ENCODE measurements around the gene TNPO2.
"Not testable (repeated sequence)": the region's sequence is repeated elsewhere in the genome, so short reads cannot be mapped to it uniquely, and the experiment has no call there.

Gene TNPO2

DNA sequence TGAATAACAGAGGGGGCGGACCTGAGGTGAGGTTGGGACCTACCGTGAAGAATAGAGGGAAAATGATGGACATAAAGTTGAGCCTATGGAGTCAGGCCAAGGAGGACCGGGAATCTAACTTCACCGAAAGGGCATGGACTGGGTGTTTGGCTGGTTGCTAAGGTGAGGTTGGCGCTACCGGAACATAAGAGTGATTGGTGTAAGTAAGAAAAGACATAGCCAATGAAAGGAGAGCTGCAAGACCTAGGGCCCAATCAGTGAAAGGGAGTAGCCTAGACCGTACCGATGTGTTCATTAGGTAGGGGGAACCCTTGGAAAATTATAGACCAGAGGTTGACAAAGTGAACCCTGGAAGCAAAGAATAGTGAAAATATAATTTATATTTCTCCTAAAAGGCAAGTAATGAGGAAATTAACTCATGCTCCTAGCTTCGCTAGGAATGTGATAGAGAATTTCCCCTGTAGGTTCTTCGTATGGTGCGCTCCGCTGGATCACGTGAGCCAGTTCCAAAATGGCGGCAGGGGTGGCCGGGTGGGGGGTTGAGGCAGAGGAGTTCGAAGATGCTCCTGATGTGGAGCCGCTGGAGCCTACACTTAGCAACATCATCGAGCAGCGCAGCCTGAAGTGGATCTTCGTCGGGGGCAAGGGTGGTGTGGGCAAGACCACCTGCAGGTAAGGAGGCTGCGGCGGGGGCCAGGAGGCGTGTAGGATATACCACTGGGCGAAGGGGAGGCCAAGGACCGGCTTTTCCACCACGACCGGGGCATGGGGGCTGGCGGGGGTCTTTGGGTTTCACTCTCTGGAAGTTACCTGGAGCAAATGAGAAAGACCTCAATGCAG is 13.5 kb upstream of the TNPO2 start, which contains the start of gene GET3:
GET3 (plus strand) TSS at position 503 of the 840 bp plus-strand sequence; CDS start at position 512, 9 bp downstream.
- DNase-seq (ENCODE audit: low read depth): peak; percentile 53

DNA sequence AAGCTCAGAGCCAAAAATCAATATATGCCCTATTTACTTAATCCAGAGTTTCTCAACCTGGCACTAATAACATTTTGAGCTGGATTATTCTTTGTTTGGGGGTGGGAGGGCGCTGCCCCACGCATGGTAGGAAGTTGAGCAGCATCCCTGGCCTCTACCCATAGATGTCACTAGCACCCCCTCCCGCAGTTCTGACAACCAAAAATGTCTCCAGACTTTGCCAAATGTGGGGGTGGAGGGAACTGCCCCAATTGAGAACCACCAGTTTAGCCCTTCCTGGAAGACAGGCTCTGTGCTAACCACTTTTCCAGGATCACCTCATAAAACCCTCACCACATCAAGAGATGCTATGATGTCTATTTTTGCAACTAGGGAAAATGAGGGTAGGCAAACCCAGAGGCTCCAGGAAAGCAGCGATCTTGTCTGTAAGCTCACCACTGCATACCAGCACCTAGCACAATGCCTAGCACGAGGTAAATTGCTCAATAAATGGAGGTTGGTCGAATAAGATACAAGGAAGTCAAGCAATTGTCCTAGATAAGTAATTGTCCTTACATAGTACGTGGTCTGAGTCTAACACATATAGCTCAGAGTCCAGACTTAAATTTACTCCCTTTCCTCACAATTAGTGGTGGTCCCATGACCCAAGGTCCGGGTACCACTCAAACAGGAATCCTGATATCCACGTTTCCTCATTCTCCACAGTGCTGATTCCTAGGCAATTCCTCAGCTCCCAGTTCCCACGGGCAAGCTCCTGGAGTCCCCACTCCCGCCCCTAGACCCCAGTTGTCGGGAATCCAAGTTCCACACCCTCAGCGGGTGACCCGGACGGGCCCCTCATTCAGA is 9.9 kb upstream of the TNPO2 start:
- DNase-seq (ENCODE audit: low read depth): no peak

DNA sequence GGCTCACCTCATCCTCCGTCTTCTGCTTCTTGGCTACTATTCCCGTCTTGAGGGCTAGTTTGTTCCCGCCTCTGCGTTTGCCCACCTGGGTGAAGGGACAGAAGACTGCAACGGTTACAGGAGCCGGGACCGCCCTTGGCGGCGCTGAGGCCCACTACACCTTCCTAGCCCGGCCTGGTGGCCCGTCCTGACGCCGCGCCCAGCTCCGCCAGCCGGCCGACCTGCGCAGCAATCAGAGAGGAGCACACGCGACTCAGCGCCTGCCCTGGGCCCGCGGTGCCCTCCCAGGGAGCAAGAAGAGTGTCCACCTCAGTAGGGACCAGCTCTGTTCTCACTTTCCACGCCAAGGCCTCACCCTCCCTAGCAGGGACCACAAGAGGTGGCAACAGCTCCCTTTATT is 7.6 kb upstream of the TNPO2 start:
- no peak for DNase-seq (ENCODE audit: low read depth)

DNA sequence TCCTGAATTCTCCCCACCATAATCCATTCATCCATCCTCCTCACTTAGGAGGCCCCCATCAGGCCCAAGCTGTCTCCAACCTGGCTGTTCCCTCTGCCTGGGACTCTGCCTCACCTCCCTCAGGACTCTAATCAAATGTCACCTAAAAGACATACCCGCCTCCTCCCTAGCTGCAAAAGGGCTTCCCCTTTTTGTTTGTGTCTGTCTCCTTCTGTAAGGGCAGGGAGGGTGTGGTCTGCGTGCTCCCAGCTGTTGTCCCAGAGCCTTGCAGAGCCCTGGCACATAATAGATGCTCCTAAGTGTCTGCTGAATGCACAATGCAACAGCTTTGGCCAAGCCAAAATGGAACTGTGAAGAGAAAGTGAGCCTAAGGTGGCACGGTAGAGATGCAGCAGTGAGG is 6.3 kb upstream of the TNPO2 start:
- DNase-seq (ENCODE audit: low read depth): no peak

DNA sequence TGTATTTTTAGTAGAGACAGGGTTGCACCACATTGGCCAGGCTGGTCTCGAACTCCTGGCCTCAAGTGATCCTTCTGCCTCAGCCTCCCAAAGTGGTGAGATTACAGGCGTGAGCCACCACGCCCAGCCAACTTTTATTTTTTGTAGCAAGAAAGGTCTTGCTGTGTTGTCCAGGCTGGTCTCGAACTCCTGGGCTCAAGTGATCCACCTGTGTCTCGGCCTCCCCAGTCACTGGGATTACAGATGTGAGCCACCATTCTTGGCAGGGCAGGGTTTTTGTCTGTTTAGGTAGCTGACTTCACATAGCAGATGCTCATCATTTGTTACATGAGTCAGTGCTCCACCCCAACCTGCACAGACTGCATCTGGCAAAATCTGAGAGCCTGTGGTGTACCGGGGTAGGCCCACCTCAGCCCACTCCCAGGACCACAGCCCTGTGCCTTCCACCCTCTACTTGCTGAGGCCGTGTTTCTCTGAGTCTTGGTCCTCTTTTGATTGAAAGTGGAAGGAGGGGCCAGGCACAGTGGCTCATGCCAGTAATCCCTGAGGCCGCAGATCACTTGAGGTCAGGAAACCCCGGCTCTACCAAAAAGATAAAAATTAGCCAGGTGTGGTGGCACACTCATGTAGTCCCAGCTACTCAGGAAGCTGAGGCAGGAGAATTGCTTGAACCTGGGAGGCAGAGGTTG is 4.2 kb upstream of the TNPO2 start:
- no peak for DNase-seq (ENCODE audit: low read depth)

DNA sequence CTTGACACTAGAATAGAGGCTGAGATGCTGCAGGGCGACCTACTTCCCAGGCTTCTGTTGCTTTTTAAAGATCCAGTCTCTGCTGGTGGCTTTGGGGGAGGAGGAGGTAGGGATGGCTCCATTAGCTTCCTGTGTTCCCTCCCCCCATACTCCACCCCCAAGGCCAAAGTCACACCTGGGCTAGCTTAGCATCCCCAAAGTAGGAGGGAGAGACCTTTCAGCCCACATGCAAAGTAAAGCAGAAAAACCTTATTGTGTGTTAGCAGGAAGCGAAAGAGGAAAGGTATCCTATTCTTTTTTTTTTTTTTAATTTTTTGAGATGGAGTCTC is 3.2 kb upstream of the TNPO2 start:
- DNase-seq (ENCODE audit: low read depth): no peak

DNA sequence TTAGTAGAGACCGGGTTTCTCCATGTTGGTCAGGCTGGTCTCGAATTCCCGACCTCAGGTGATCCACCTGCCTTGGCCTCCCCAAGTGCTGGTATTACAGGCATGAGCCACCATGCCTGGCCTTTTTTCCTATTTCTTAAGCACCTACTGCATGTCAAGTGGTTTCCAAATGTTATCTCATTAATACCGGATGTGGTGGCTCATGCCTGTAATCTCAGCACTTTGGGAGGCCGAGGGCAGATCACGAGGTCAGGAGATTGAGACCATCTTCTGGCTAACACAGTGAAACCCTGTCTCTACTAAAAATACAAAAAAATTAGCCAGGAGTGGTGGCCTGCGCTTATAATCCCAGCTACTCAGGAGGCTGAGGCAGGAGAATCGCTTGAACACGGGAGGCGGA is 1.9 kb upstream of the TNPO2 start:
- not testable (repeated sequence) for DNase-seq (ENCODE audit: low read depth)

DNA sequence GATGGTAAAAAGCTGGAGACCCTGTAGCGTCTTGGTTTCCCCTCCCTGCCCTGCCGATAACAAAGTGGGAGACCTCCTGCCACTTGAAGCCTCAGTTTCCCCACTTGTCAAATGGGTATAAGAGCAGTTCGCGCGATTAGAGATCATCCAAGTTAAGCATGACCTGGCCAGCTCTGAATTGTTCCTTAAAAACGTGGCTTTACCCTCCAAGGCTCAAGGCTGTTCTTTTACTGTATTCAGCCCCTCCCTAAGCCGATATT is 421 bp downstream of the TNPO2 start:
- DNase-seq (ENCODE audit: low read depth): no peak

DNA sequence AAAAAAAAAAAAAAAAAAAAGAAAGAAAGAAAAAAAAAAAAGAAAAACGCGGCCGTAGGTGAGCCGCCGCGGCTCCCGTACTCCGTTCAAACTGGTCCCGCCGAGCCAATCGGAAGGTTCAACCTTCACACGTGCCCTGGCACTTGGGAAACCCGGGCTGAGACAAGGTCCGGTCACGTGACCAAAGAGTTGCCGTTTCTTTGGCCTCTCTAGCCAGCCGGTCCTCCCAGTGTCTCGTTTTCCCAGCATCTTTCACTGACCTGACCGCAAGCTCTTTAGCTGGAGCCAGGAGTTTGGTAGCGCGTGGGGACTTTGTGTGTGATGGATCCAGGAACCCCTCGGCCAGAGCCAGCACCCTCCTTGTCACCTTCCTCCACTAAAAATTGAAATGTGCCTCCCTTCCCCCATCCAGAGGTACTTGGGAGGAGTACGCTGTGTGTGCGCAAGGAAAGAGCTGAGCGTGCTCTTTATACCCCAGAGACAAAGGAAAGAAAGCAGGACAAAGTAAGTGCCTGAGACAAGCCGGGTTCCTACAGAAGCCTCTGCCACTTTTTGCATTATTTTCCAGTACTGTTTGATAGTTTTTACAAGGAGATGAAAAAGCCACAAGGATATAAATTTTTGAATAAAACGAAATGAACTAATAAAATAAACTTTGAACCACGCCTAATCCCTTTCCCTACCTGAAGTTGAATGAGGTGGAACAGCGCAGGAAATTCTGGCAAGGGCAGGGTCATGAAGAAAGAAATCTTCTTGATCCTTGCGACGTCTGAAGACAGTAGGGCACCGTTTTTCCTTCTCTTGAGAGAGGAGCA is 959 bp downstream of the TNPO2 start:
- peak; percentile 73 for DNase-seq (ENCODE audit: low read depth)

DNA sequence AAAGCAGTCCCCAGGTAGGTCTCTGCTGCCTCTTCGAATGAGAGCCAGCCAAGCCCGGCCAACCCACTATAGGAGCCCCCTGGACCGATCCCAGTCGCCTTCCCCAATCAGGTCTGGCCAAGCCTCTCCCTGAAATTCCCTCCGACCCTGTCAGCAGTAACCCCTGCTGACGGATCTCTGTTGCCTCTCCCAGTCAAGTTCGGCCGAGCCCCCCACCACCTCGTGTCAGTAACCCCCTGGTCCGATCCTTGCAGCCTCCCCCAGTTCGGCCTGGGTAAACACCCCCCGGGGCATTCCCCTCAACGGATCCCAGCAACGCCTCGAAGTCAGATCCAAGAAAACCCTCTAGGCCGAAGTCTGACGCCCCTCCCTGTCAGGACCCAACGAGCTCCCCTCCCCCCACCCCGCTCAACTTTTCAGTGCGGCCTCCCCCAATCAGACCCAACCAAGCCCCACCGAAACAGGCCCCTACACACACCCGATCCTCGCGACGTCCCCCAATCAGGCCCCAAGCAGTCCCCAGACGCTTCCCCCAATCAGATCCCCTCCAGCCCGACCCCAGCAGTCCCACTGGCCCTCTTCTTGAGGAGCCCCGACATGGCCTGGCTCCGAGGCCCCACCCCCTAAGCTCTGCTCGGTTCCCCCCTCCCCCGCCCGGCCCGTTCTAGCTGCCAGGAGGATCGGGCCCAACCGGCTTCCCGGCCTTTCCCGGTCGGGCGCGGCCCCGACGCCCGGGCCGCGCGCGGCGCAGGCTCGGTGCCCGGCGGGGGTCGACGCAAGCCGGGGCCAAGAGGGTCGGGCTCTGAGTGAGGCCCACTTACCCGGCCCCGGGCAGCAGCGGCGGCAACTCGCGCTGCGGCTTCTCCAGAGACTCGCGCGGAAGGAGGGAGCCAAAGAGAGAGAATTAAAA is 1.8 kb downstream of the TNPO2 start:
- DNase-seq (ENCODE audit: low read depth): no peak

DNA sequence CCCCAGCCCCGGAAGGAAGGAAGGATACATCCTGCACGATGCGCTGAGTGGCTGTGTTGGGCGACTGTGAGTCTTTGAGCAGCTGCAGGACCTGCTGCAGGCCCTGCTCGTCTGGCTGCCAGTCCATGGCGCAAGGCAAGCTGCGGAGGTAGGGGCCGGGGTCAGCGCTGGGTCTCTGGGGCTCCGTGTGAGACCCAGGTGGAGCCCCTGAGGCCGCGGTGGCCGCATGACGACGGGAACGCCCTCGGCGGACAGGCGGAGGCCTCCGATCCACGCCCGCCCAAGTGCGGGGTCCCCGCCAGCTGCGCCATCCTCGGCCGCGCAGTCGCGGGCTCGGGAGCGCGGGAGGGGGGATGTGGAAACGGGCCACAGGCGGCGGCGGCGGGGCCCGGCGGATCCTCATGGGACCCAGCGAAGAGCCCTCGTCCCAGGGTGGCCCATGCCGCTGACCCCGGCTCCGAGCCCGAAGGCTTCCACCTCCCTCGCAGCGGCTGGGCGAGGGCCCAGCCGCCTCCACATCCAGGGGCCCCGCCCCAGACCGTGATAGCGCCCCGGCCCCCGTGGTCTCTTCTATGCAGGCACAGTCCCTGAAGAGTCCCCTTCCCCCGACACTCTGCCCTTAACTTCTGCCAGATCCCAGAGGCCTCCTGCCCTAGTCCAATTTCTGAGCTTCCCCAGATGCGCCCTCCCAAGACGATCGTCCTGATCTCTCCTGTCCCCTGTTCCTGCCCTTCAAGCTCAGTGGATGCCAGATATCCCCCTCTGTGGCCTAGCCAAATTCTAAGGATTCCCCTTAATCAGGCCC is 2.7 kb downstream of the TNPO2 start:
- DNase-seq (ENCODE audit: low read depth): no peak

DNA sequence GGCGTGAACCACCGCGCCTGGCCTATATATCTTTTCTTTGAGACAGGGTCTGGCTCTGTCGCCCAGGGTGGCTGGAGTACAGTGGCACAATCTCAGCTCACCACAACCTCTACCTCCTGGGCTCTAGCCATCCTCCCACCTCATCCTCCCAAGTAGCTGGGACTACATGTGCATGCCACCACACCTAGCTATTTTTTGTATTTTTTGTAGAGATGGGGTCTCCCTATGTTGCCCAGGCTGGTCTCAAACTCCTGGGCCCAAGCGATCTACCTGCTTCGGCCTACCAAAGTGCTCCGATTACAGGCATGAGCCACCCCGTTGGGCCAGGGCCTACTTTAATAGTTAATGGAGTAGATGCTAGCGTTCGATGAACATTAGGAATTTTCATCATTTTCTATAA is 3.4 kb downstream of the TNPO2 start:
- DNase-seq (ENCODE audit: low read depth): no peak

DNA sequence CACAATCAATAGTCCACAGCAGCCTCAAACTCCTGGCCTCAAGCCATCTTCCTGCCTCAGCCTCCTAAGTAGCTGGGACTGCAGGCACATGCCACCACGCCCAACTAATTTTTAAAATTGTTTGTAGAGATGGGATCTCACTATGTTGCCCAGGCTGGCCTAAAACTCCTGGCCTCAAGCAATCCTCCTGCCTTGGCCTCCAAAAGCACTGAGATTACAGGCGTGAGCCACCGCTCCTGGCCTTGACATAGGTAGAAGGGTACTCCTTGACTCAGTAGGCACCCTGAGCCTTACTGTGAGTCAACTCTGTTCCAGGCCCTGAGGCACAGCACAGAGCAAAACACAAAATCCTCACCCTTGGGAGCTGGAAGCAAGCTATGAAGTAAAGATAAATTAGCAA is 7.8 kb downstream of the TNPO2 start:
- DNase-seq (ENCODE audit: low read depth): no peak

DNA sequence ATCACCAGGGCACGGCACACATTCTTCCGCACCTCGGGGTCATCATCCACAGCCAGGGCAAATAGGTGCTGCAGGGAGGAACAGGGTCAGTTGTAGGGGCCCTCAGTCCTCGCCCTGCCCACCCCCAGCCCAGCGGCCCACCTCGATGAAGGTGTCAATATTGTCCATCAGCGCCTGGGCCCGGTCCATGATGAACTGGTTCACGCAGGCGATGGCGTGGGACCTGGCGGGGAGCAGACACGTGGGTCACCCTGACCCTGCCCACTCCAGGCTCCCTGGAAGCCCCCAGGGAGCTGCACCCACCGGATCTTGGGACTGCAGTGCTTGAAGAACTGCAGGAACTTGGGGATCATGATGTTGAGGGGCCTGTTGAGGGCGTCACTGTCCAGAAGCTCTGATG is 8.6 kb downstream of the TNPO2 start:
- DNase-seq (ENCODE audit: low read depth): no peak

DNA sequence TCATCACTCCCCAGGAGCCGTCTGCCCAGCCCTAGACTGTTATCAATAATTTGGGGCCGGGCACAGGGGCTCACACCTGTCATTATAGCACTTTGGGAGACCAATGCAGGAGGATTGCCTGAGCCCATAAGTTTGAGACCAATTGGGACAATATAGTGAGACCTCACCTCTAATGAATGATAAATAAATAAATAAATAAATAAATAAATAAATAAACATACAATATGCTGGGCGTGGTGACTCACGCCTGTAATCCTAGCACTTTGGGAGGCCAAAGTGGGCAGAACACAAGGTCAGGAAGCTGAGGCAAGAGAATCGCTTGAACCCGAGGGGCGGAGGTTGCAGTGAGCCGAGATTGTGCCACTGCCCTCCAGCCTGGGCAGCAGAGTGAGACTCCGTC is 10.4 kb downstream of the TNPO2 start:
- not testable (repeated sequence) for DNase-seq (ENCODE audit: low read depth)

DNA sequence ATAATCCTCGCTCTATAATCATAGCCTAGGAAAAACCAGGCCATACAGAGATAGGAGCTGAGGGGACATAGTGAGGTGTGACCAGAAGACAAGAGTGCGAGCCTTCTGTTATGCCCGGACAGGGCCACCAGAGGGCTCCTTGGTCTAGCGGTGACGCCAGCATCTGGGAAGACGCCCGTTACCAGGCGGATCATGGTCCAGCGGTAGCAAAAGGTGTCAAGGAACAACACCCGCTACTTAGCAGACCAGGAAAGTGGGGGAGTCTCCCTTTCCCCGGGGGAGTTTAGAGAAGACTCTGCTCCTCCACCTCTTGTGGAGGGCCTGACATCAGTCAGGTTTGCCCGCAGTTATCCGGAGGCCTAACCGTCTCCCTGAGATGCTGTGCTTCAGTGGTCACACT is 11.7 kb downstream of the TNPO2 start:
- DNase-seq (ENCODE audit: low read depth): not testable (repeated sequence)

DNA sequence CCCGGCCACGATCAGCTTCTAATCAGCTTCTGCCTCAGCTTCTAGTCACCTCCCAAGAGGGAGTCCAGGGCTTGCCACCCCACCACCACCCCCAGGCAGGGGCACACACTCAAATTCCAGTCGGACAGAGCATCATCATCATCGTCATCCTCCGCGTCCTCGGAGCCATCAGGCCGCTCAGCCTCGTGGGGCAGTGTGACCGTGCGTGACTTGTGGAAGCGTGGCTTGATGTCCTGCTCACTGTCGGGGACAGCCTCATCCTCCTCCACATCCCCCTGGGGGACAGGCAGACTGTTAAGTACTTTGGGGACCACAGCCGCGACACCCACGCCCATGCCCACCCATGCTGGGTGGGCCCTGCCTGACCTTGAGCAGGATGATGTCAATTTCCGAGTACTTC is 12.5 kb downstream of the TNPO2 start:
- no peak for DNase-seq (ENCODE audit: low read depth)

DNA sequence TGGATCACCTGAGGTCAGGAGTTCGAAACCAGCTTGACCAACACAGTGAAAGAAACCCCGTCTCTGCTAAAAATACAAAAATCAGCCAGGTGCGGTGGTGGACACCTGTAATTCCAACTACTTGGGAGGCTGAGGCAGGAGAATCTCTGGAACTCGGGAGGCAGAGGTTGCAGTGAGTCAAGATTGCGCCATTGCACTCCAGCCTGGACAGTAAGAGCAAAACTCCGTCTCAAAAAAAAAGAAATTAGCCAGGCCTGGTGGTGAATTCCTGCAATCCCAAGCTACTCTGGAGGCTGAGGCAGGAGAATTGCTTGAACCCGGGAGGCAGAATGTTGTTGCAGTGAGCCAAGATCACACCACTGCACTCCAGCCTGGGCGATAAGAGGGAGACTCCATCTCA is 15.1 kb downstream of the TNPO2 start:
- no peak for DNase-seq (ENCODE audit: low read depth)

DNA sequence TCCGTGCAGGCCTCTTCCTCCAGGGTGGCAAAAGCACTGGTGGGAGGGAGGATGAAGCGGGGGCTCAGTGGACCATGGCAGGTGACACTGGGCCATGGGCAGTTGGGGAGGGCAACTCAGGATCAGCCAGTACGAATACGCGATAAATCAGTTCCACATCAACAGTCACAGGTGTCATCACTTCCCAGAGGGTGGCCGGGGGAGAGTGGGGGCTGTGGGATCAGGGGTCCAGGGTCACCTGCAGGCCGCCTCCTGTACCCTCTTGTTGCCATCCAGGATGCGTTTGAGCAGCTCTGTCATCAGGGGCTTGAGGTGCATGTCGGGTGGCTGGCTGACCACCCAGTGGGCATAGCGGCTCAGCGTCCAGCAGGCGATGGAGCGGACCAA is 17.4 kb downstream of the TNPO2 start:
- DNase-seq (ENCODE audit: low read depth): no peak

DNA sequence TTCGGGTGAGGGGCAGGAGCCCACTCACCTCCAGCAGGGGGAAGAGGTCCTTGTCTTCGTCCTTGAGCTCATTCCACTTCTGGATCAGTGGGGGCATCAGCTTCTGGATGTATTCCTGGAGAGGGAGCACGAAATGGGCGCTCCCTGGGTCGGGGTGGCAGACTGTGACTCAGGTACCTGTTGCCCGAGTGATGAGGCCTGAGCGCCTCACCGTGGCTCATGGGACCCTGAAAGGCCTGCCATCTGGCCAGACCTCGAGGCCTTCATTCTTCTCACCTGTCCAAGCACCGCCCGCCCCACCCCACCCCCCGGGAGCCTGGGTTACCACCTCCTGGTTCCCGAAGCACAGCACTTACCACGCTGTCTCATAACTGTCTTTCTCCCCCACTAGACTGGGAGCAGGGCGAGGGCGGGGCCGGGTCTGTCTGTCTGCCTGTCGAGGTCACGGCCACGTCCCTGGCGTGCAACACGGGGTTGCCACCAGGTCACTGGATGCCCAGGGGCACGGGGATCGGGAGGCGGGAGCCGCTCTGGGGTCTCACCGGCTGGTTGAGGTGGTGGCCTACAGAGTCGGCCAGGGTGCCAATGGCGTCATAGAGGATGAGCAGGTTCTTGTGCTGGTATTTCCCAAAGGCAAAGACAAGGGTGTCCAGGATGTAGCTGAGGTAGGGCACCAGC is 17.9 kb downstream of the TNPO2 start:
- DNase-seq (ENCODE audit: low read depth): no peak

Measured in stimulated activated CD8-positive, alpha-beta memory T cell treated with anti-CD3 and anti-CD28 coated beads, Interleukin-15, amount 100 ng/mL, for 24 hours (primary cell).